Measurements from ENCODE around the gene MAPKAPK3.

Gene MAPKAPK3

DNA sequence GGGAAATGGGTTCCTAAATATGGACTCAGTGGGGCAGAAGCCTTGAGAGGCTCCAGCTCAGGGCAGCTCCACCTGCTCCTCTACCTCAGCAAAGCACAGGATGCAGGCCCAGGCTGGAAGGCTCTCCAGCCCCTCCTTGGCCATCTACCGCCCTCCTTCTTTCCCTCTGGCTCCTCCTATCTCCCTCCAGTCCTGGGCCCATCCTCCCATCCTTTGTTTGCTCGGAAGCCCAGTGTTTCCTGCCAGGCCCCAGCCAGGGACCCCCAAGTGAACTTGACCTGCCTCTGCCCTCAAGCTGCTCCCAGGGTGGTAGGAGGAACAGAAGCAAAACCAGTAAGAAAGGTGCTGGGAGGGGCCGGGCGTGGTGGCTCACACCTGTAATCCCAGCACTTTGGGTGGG, 20.1 kb downstream of the MAPKAPK3 start:
- H3K79me2 ChIP-seq (ENCODE audit: insufficient read depth, low read length) = peaks cover 83% of the 10 kb centered on the region
- H3K27me3 ChIP-seq (ENCODE audit: insufficient read depth, low read length, poor library complexity, severe bottlenecking) = no peaks in the 10 kb centered on the region
- TF ChIP-seq, protein P1, sequence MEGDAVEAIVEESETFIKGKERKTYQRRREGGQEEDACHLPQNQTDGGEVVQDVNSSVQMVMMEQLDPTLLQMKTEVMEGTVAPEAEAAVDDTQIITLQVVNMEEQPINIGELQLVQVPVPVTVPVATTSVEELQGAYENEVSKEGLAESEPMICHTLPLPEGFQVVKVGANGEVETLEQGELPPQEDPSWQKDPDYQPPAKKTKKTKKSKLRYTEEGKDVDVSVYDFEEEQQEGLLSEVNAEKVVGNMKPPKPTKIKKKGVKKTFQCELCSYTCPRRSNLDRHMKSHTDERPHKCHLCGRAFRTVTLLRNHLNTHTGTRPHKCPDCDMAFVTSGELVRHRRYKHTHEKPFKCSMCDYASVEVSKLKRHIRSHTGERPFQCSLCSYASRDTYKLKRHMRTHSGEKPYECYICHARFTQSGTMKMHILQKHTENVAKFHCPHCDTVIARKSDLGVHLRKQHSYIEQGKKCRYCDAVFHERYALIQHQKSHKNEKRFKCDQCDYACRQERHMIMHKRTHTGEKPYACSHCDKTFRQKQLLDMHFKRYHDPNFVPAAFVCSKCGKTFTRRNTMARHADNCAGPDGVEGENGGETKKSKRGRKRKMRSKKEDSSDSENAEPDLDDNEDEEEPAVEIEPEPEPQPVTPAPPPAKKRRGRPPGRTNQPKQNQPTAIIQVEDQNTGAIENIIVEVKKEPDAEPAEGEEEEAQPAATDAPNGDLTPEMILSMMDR (conservative IDR thresholded peaks at IDR 0.05; ENCODE audit: low read length) = no peak
- no peak for TF ChIP-seq EZH2phosphoT487 (IDR thresholded peaks at IDR 0.05; ENCODE audit: borderline replicate concordance)
- H3K4me2 ChIP-seq (ENCODE audit: low read depth, low read length, poor library complexity, severe bottlenecking) = peak overlapping the region; percentile 6
- no peak overlapping the region for H3K9ac ChIP-seq (ENCODE audit: low read depth, low read length, poor library complexity, severe bottlenecking)
- peaks cover 8% of the 10 kb centered on the region; the same call in 1 of the 2 replicates for H3F3A ChIP-seq (ENCODE audit: low read depth)
- H3K36me3 ChIP-seq (ENCODE audit: insufficient read depth, low read length) = peaks cover 40% of the 10 kb centered on the region
- no peak overlapping the region for H2AFZ ChIP-seq (ENCODE audit: low read length)
- H4K20me1 ChIP-seq (ENCODE audit: insufficient read depth, low read length, poor library complexity, severe bottlenecking) = peaks cover 58% of the 10 kb centered on the region
- peaks cover 43% of the 10 kb centered on the region for H3K4me1 ChIP-seq (ENCODE audit: insufficient read depth, low read length, poor library complexity, severe bottlenecking)
- no peaks in the 10 kb centered on the region for H3K9me3 ChIP-seq (ENCODE audit: insufficient read depth, low read depth, low read length)
- H3K9me2 ChIP-seq (replicated peaks; ENCODE audit: low read depth, low read length) = no peaks in the 10 kb centered on the region
- H3K4me3 ChIP-seq (ENCODE audit: low read length, poor library complexity, severe bottlenecking) = no peak overlapping the region

DNA sequence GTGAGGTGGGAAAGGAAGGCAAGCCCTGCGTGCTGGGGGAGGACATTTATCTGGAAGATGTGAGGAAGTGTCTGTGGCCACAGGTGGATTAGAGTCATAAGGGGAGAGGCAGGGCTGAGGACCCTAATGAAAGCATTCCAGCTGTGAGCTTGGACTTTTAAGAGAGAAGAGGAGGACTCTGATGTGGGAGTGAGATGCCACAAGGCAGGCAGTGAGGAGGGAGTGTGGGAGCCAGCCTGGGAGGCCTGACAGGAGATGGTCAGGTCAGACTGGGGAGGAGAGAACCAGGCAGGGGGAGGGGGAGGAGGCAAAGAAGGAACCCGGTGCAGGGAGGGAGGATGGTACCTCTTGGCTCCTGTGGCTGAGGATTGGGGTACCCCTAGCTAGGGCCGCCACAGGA, 21.0 kb downstream of the MAPKAPK3 start:
- Histone ChIP-seq H3K9me3 (ENCODE audit: insufficient read depth, low read depth, low read length) (no peaks in the 10 kb centered on the region), H3K9me2 (replicated peaks; ENCODE audit: low read depth, low read length) (no peaks in the 10 kb centered on the region), H3K4me3 (ENCODE audit: low read length, poor library complexity, severe bottlenecking) (no peak overlapping the region), H4K20me1 (ENCODE audit: insufficient read depth, low read length, poor library complexity, severe bottlenecking) (peaks cover 52% of the 10 kb centered on the region), H3K79me2 (ENCODE audit: insufficient read depth, low read length) (peaks cover 75% of the 10 kb centered on the region), H3K36me3 (ENCODE audit: insufficient read depth, low read length) (peaks cover 49% of the 10 kb centered on the region), H3K4me1 (ENCODE audit: insufficient read depth, low read length, poor library complexity, severe bottlenecking) (peaks cover 33% of the 10 kb centered on the region), H2AFZ (ENCODE audit: low read length) (no peak overlapping the region), H3F3A (ENCODE audit: low read depth) (0 out of 2 replicates have a peak, but pooled peaks cover 1% of the 10 kb centered on the region), H3K27me3 (ENCODE audit: insufficient read depth, low read length, poor library complexity, severe bottlenecking) (no peaks in the 10 kb centered on the region), H3K9ac (ENCODE audit: low read depth, low read length, poor library complexity, severe bottlenecking) (no peak overlapping the region), H3K4me2 (ENCODE audit: low read depth, low read length, poor library complexity, severe bottlenecking) (no peak overlapping the region)
- no peak for TF ChIP-seq EZH2phosphoT487 (IDR thresholded peaks at IDR 0.05; ENCODE audit: borderline replicate concordance)
- TF ChIP-seq, protein P1 (conservative IDR thresholded peaks at IDR 0.05; ENCODE audit: low read length) = no peak

DNA sequence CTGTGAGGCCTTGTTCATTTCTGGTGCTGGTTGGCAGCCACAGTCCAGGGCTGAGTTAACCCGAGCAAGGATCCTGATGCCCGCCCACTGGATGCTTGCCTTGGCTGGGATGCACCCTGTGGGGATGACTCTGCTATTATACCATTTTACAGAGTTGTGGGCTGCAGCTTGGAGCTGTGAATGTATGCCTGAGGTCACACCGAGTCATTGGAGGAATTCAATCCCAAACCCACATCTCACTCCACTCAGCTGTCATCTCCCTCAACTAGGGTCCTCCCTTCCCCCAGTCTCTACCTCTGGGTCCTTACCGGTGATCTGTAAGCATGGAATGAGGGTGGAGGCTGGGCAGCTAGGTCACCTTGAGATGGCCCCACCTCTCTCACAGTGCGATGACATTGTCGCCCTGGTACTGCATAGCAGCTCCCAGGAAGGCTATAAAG, 22.1 kb downstream of the MAPKAPK3 start:
- H3K9ac ChIP-seq (ENCODE audit: low read depth, low read length, poor library complexity, severe bottlenecking) = no peak overlapping the region
- H3K4me1 ChIP-seq (ENCODE audit: insufficient read depth, low read length, poor library complexity, severe bottlenecking) = peaks cover 22% of the 10 kb centered on the region
- TF ChIP-seq, protein P1 (conservative IDR thresholded peaks at IDR 0.05; ENCODE audit: low read length) = no peak
- TF ChIP-seq EZH2phosphoT487 (IDR thresholded peaks at IDR 0.05; ENCODE audit: borderline replicate concordance) = no peak
- H2AFZ ChIP-seq (ENCODE audit: low read length) = no peak overlapping the region
- peaks cover 60% of the 10 kb centered on the region for H3K36me3 ChIP-seq (ENCODE audit: insufficient read depth, low read length)
- H3K4me2 ChIP-seq (ENCODE audit: low read depth, low read length, poor library complexity, severe bottlenecking) = no peak overlapping the region
- no peak overlapping the region for H3K4me3 ChIP-seq (ENCODE audit: low read length, poor library complexity, severe bottlenecking)
- no peaks in the 10 kb centered on the region for H3F3A ChIP-seq (ENCODE audit: low read depth)
- H3K79me2 ChIP-seq (ENCODE audit: insufficient read depth, low read length) = peaks cover 63% of the 10 kb centered on the region
- H4K20me1 ChIP-seq (ENCODE audit: insufficient read depth, low read length, poor library complexity, severe bottlenecking) = peaks cover 46% of the 10 kb centered on the region
- H3K9me3 ChIP-seq (ENCODE audit: insufficient read depth, low read depth, low read length) = no peaks in the 10 kb centered on the region
- H3K9me2 ChIP-seq (replicated peaks; ENCODE audit: low read depth, low read length) = no peaks in the 10 kb centered on the region
- no peaks in the 10 kb centered on the region for H3K27me3 ChIP-seq (ENCODE audit: insufficient read depth, low read length, poor library complexity, severe bottlenecking)
